CD4-positive, alpha-beta T cell (primary cell): ENCODE data around the gene FOXA1. TPM values are rescaled to one million over a fixed set of nuclear protein-coding genes. Genes with fewer than 3 reads are reported as not detected.

Experiments
- ATAC-seq: fragments of 200-7000 bp; cut with Tn5 transposase; one replicate; pipeline ENCODE4 v1.10.0; 2022; ENCODE audit warnings: mild to moderate bottlenecking; ENCODE audit not compliant: poor library complexity
- CTCF ChIA-PET: fragments of 350-600 bp; sonication (Branson Sonifier 250); formaldehyde crosslinking; loops from one replicate; lab custom pipeline; 2021; ENCODE audit warnings: antibody characterized with exemption, inconsistent platforms; lab: Charles Lee
- POLR2A ChIA-PET: fragments of 350-600 bp; sonication (Branson Sonifier 250); formaldehyde crosslinking; loops from one replicate; lab custom pipeline; 2021; ENCODE audit warnings: antibody characterized with exemption, inconsistent platforms; lab: Charles Lee
- DNase-seq, 14 experiments: peaks; one replicate each; pipeline ENCODE4 v3.0.0-alpha.2; 2013 to 2020; ENCODE audit warnings: mixed read lengths in 2 of 14
- H3K27ac ChIP-seq, 2 donors: one replicate each; pipeline versions ENCODE4 v1.5.1 to v1.7.0; 2013; ENCODE audit warnings: low read length in 2 of 2, low read depth in 1 of 2, mild to moderate bottlenecking in 1 of 2
- H3K27me3 ChIP-seq, 2 experiments: 1 replicate in 1 of 2; 2 replicates in 1 of 2; pipeline versions ENCODE4 v1.6.1 to v1.7.0; 2013; ENCODE audit warnings: low read length in 2 of 2, control low read depth in 1 of 2, mild to moderate bottlenecking in 1 of 2, moderate library complexity in 1 of 2; ENCODE audit not compliant: insufficient read depth in 2 of 2, control insufficient read depth in 1 of 2
- H3K36me3 ChIP-seq: one replicate; pipeline ENCODE4 v1.6.1; 2013; ENCODE audit warnings: low read length, control low read depth; ENCODE audit not compliant: insufficient read depth
- H3K4me1 ChIP-seq: one replicate; pipeline ENCODE4 v1.6.1; 2013; ENCODE audit warnings: low read length, control low read depth; ENCODE audit not compliant: insufficient read depth
- H3K4me3 ChIP-seq: one replicate; pipeline ENCODE4 v1.5.1; 2013; ENCODE audit warnings: mild to moderate bottlenecking, low read length, moderate library complexity
- H3K9me3 ChIP-seq, 2 experiments: 1 replicate in 1 of 2; 2 replicates in 1 of 2; pipeline versions ENCODE4 v1.6.1 to v1.7.0; 2013; ENCODE audit warnings: low read length in 2 of 2, mild to moderate bottlenecking in 2 of 2, control low read depth in 1 of 2, moderate library complexity in 1 of 2; ENCODE audit not compliant: control insufficient read depth in 1 of 2, insufficient read depth in 1 of 2
- H3K27ac Mint-ChIP-seq: one replicate; pipeline ENCODE4 v1.8.0; 2020; ENCODE audit warnings: mixed read lengths
- H3K27me3 Mint-ChIP-seq: one replicate; pipeline ENCODE4 v1.8.0; 2021; ENCODE audit warnings: mixed read lengths
- H3K36me3 Mint-ChIP-seq: one replicate; pipeline ENCODE4 v1.8.0; 2021; ENCODE audit warnings: low read depth, mixed read lengths
- H3K4me1 Mint-ChIP-seq: one replicate; pipeline ENCODE4 v1.8.0; 2021; ENCODE audit warnings: low read depth, mixed read lengths
- H3K4me3 Mint-ChIP-seq: one replicate; pipeline ENCODE4 v1.8.0; 2020; ENCODE audit warnings: mild to moderate bottlenecking, mixed read lengths
- H3K9me3 Mint-ChIP-seq: one replicate; pipeline ENCODE4 v1.8.0; 2020; ENCODE audit warnings: mixed read lengths
- CTCF ChIP-seq: fragments of 200-600 bp; IDR thresholded peaks from one replicate; pipeline ENCODE4 v1.8.0; 2022; ENCODE audit warnings: antibody characterized with exemption, mild to moderate bottlenecking
- intact Hi-C, 2 experiments: fragments of 100-400 bp; cut with DNase I in 1 of 2; cut with micrococcal nuclease in 1 of 2; formaldehyde crosslinking; loops; one replicate each; pipeline versions ENCODE4 v1.15.1 to v1.9.0; 2023 to 2025; cut with DNase I, micrococcal nuclease
- total RNA-seq, 174 experiments: library from RNA in 2 of 174; stranded (reverse) in 2 of 174; gene quantifications; one replicate each; pipeline ENCODE4 v1.2.3 and lab custom pipeline; 2021 to 2026

Gene FOXA1
- total RNA-seq, 2 experiments from 2014 or later, result not detected

GRCh38 chr14:37617864-37618365 is 22.9 kb upstream of the FOXA1 start:
- H3K36me3 ChIP-seq, result no peaks in the 10 kb centered on the region
- peaks cover 25 to 28% of the 10 kb centered on the region in 2 experiments for H3K9me3 ChIP-seq
- intact Hi-C loops, result no loop called here
- TF ChIP-seq CTCF, result no peak
- ChIA-PET POLR2A (no interaction called here), CTCF (no interaction called here)
- DNase-seq, result no peak
- peaks cover 0 to 2% of the 10 kb centered on the region in 2 experiments for H3K27me3 ChIP-seq
- ATAC-seq, result no peak
- H3K27ac ChIP-seq, result no peak overlapping the region
- Mint-ChIP-seq H3K4me3 (no peak overlapping the region), H3K36me3 (no peaks in the 10 kb centered on the region), H3K4me1 (no peaks in the 10 kb centered on the region), H3K27ac (no peak overlapping the region), H3K9me3 (peaks cover 5% of the 10 kb centered on the region), H3K27me3 (peaks cover 24% of the 10 kb centered on the region)
- no peaks in the 10 kb centered on the region for H3K4me1 ChIP-seq
- no peak overlapping the region for H3K4me3 ChIP-seq

GRCh38 chr14:37616853-37617252 is 21.8 kb upstream of the FOXA1 start:
- no peaks in the 10 kb centered on the region for H3K36me3 Mint-ChIP-seq
- POLR2A ChIA-PET, result no interaction called here
- peaks cover 10% of the 10 kb centered on the region for H3K9me3 Mint-ChIP-seq
- Histone ChIP-seq H3K4me1 (no peaks in the 10 kb centered on the region), H3K27me3 (peaks cover 0 to 2% of the 10 kb centered on the region in 2 experiments), H3K27ac (no peak overlapping the region), H3K9me3 (peaks cover 18 to 25% of the 10 kb centered on the region in 2 experiments), H3K36me3 (no peaks in the 10 kb centered on the region), H3K4me3 (no peak overlapping the region)
- ATAC-seq, result no peak
- no peak overlapping the region for H3K27ac Mint-ChIP-seq
- DNase-seq, result no peak
- H3K4me1 Mint-ChIP-seq, result no peaks in the 10 kb centered on the region
- peaks cover 30% of the 10 kb centered on the region for H3K27me3 Mint-ChIP-seq
- intact Hi-C loops, result no loop called here
- H3K4me3 Mint-ChIP-seq, result no peak overlapping the region
- CTCF ChIA-PET, result no interaction called here
- TF ChIP-seq CTCF, result no peak

- H3K4me3 ChIP-seq, result no peak overlapping the region
- Mint-ChIP-seq H3K27ac (no peak overlapping the region), H3K4me3 (no peak overlapping the region), H3K27me3 (peaks cover 25% of the 10 kb centered on the region), H3K36me3 (no peaks in the 10 kb centered on the region), H3K4me1 (no peaks in the 10 kb centered on the region), H3K9me3 (peaks cover 12% of the 10 kb centered on the region)
- H3K9me3 ChIP-seq, result peaks cover 23 to 25% of the 10 kb centered on the region in 2 experiments
- DNase-seq (no peak), ATAC-seq (no peak)
- TF ChIP-seq CTCF, result no peak
- no peaks in the 10 kb centered on the region for H3K4me1 ChIP-seq
- intact Hi-C loops, result no loop called here
- H3K27me3 ChIP-seq, result peaks cover 0 to 6% of the 10 kb centered on the region in 2 experiments
- ChIA-PET POLR2A (no interaction called here), CTCF (no interaction called here)
- H3K36me3 ChIP-seq, result no peaks in the 10 kb centered on the region
- H3K27ac ChIP-seq, result no peak overlapping the region
Measured at GRCh38 chr14:37615582-37616289, 20.7 kb upstream of the FOXA1 start.
